Measurements from ENCODE around the gene TTLL8. TPM values are rescaled to one million over a fixed set of nuclear protein-coding genes. Genes with fewer than 3 reads are reported as not detected.

TTLL8 gene
- total RNA-seq, 1 donor from 2014 or later = not detected

DNA sequence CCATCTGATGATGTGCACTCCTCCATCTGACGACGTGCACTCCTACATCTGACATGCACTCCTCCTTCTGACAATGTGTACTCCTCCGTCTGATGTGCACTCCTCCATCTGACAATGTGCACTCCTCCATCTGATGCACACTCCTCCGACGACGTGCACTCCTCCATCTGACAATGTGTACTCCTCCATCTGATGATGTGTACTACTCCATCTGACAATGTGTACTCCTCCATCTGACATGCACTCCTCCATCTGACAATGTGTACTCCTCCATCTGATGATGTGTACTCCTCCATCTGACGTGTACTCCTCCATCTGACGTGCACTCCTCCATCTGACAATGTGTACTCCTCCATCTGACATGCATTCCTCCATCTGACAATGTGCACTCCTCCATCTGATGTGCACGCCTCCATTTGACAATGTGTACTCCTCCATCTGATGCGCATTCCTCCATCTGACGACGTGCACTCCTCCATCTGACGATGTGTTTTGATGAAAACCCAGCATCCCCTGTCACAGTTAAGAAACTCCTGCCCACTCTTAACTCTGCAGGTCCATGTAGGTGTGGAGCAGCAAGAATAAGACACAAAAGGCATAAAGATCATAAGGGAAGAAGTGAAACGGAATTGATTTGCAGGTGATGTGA is 35.8 kb downstream of the TTLL8 start:
- intact Hi-C loops (cut with micrococcal nuclease) = no loop called here

DNA sequence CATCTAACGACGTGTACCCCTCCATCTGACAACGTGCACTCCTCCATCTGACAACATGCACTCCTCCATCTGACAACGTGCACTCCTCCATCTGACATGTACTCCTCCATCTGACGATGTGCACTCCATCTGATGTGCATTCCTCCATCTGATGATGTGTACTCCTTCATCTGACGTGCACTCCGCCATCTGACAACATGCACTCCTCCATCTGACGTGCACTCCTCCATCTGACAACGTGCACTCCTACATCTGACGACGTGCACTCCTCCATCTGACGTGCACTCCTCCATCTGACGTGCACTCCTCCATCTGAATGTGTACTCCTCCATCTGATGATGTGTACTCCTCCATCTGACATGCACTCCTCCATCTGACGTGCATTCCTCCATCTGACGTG is 37.5 kb downstream of the TTLL8 start:
- intact Hi-C loops (cut with micrococcal nuclease) = no loop called here

DNA sequence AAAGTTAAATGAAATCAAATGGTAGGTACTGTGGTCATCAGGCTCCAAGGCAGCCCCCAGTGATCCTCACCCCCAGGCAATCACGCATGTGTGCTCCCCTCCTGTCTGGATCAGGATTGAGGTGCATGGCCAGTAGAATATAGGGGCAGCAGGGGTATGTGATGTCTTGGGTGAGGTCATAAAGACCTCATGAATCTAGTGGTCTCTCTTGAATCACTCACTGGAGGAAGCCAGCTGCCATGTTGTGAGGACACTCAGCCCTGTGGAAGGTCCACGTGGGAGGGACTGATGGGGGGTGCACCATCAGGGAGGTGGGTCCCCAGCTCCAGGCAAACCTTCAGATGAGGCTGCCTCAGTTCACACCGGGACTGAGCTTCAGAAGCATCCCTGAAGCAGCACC is 38.8 kb downstream of the TTLL8 start:
- intact Hi-C loops (cut with micrococcal nuclease) = no loop called here

DNA sequence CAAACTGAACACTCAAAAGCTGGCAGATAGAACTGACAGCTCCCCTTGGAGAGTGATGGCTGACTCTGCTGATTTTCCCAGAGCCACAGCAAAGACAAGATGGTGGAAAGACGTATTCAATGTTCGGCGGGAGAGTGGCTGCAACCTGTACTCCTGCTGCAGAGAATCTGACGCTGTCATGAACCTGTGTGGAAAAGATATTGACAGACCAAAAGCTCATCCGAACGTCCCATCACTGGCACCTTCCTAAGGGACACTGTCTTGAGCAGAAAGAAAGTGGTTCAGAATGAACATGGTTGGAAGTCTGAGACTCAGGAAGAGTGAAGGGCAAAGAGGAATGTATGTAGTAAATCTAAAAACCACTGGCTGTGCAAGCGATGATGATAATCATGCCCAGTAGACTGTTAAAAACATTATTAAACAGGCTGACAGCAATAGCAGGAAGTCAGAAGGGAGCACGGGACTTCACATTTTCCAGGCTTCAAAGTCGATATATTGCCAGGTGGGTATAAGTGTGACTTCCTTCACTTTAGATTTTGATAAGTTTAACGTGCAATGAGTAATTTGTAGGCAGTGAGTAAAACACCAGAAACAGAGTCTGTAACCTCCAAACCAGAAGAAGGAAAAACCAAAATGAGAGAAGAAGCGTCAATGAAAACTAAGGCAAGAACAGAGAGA is 39.4 kb downstream of the TTLL8 start:
- intact Hi-C loops (cut with micrococcal nuclease) = no loop called here

DNA sequence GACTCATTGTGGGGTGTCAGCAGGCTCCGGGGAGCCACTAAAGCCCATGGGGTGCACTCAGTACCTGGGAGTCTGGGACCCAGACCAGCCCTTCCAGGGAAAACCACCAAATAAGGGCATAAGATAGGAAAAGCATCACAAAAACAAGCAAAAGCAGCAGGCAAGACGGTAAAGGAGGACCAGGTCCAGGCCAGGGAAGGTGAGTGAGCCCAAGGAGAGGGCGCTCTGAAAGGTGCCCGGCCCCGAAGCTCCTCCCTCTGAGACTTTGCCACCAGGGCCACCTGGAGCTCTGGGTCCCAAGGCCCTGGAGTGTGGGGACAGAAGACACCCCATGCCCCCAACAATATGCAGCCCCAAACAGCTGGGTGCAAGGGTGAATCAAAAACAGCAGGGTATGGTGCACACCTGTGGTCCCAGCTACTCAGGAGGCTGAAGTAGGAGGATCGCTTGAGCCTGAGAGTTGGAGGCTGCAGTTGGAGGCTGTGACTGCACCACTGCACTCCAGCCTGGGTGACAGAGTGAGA is 40.3 kb downstream of the TTLL8 start:
- intact Hi-C loops (cut with micrococcal nuclease) = no loop called here

DNA sequence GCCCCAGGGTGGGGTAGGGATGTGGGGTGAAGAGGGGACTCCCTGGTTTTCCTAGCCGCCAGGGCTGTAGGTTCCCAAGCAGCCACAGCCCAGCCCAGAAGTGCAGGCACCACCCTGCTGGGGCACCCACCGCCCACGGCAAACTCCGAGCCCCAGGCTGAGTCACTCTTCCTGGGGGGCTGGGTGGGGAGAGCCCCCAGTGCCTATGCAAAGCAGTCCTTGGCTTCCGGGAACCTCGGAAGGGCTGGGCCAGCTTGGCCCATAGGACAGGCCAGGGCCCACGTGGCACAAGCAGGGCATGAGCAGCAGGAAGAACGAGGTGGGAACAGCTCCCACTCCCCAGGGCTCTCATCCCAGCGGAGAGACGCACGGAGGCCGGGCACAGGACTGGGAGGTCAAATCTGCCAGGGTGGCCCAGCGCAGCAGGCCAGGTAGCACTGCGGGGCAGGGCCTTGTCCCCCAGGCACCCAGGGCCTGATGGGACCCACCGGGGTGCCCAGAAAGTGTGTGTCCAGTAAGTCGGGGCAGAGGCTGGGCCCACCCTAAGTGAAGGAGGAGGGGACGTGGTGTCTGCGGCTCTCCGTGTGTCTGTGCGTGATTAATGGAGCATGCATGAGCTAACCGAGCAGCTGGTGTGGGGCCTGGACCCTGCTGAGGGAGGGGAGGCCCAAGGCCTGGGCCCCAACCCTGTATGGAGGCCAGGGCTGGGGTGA is 41.0 kb downstream of the TTLL8 start:
- intact Hi-C loops (cut with micrococcal nuclease) = no loop called here

DNA sequence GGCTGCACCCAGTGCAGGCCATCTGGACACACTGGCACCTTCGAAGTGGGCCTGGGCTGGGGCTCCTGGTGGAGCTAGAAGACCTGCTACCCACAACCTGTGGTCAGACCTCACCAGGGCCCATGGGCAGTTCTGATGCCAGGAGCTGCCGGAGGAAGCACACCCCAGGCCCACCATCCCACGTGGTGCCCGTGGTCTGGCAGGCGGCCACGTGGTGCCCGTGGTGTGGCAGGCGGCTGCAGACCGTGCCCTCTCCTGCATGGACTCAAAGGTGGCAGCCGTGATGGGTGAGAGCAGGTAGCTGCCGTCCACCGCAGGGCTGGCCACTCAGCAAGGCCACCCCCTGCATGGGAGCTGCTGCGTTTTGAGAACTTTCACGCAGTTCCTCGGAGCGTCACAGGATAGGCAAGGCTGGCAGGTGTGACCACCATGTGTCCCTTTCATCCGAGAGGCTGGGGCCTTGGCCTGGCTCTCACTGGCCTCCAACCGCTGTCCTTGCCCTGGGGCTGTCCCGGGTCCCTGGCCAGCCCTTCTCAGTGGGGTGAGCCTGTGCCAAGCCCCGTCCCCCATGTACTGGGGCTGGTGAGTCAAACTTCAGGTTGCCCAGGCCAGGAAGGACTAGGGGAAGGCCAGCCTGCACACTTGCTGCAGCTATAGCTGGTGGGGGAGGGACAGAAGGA is 41.6 kb downstream of the TTLL8 start:
- intact Hi-C loops (cut with micrococcal nuclease) = no loop called here

DNA sequence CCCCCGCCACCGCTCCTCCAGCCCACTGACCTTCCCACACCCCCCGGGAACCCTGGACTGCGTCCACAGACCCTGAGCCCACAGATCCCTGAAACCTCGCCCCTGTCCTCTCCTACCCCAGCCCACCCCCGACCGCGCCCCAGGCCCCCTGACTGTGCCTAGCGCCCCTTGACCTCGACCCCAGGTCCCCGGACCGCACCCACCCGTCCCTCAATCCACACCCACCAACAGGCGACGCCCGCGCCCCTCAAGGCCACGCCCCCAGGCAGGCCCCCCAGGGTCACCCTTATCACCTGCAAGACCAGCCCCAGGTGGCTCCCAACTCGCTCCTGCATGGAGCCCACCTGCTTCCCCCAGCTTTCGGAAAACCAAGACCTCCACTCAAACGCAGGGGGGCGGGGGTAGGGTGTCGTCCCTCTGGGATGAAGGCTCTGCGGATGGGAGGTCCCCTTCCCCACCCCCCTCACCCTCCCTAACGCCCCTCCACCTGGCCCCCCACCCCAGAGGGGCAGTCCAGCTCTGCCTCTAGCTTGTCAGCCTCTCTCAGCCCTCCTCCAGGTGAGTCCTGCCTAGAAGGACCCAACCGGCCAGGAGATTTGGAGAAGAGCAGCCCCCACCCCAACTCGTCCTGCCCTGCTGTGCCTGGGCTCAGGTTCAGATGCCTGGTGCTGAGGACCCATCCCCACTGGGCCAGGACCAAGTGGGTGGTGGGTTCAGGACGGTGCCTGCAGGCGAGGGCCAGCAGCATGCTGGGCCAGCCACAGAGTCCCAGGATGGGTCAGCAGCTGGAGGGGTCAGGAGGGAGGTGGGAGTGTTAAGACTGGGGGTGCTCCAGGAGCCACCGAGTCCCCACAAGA is 42.4 kb downstream of the TTLL8 start:
- intact Hi-C loops (cut with micrococcal nuclease) = no loop called here

DNA sequence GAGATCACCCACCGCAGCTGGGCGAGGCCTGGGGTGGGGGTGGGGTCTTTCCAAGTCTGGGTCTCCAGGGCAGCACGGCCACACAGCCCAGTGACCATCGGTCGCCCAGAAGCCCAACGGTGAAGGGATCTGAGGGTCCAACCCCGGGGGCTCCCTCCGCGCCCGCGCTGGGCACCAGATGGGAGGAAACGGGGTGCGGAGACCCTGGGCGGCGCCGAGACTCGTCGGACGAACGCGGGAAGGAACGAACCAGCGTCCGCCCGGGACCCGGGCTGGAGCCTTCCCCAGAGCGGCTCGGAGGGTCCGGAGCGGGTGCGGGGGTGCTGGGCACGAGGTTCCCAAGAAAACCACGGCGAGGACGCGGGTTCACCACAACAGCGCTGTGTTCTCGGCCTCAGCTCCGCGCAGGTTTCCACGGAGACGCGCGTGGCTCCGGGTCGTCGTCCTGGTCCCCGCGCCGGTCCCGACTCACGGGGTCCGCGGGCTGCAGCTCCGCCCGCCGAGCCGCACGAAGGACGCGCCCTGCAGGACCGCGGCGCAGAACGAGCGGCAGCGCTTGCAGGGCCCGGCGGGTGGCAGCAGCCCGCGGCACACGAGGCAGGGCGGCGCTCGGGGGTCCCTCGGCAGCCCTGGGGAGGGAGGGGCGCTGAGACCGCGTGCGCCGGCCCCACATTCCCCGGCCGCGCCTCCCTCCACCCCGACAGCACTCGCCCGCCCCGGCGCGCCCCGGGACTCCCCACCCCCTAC is 43.3 kb downstream of the TTLL8 start:
- intact Hi-C loops (cut with micrococcal nuclease) = no loop called here

DNA sequence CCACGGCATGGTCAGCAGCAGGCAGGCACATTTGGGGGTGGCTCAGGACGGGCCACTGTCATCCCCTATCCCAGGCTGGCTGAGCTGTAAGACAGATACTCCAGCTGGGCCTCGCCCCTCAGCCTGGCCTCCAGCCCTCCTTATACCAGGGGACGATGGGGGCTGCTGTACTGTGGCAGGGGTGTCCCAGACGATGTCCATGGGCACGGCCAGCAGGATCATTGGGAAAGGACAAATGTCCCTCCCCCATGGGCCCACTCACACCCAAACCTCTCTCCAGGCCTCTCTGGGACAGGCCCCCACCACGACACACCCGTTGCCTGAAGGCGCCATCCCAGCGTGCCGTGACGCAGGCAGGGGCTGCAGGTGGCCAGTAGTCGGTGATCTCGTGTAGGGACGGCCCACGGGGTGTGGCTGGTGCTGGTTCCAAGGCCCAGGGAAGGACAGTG is 44.0 kb downstream of the TTLL8 start:
- intact Hi-C loops (cut with micrococcal nuclease) = no loop called here

DNA sequence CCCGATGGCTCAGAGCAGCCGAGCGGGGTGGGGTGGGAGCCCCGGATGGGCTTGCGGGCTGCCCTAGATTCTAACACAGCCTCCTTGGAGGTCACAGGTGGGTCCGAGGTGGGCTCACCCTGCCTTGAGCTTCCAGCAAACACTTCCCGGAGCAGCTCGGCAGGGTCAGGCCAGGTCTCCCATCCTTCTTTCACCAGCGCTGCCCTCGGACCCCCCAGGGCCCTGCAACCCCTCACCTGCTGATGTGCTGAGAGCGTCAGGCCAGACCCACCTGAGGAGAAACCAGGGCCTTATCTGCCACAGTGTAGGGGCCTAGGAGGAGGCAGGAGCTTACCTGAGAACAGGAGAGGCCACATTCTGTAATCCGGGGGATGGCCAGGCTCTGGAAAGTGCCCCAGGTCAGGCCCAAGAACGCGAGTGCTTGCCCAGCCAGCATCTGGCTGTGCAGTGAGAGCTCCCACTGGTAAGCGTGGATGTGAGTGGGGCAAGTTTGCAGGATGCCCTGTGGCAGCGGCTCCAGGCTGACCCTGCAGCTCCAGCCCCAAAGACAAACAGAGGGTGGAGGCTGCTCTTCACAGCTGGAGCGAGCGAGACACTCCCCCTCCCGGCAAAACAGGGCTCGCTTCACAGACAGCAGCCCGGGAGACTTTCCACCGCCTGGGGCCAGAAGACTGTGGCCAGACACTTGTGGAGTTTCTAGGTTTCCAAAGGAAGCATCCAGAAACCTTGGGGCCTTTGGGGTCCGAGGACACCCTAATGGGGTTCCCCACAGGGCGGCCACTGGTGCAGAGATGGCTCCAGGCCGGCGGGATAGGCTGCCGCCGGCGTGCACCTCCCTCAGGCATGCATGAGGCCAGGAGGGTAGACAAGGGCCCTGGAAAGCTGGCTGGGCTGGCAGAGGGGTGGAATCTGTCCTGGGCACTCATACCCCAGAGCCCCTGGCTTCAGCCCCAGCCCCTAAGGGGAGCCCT is 45.6 kb downstream of the TTLL8 start, which contains the start of gene IL17REL:
Gene IL17REL, minus strand, starts transcription at position 555 of the 971 bp plus-strand sequence. Its CDS starts 119 bp downstream, at position 436.
- intact Hi-C loops (cut with micrococcal nuclease) = no loop called here

DNA sequence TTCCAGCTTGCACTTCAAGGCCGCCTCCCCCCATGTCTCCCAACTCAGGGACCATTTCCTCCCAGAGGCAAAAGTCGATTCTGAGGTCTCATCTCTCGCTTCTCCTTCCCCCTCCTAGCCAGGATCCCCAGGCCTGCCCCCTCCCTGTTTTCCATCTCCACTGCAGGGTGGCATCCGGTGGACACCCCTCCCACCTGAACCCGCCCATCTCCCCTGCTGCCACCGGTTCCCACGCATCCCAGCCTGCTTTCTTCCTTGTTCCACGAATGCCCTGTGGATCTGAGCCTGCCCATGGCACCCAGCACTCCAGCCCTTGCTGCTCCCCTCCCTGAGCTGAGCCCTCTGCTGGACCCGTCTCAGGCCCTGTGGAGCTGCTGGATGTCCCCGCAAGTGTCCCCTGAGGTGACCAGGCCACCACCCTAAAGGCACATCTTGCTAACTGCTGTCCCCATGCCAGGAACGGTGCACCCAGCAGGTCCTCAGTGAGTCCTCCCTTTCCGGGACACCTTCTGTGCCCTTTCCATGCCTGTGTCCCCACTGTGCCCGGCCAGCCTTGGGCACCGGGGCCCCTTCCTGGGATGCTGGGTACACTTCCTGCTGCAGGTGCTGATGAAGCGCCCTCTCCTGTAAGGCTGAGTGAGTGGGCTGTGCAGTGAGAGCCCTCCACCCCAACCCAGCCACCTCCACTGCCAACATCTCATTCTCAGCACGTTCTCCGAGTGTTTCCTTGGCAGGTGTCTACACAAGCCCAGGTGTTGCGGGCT is 46.5 kb downstream of the TTLL8 start:
- intact Hi-C loops (cut with micrococcal nuclease) = no loop called here

DNA sequence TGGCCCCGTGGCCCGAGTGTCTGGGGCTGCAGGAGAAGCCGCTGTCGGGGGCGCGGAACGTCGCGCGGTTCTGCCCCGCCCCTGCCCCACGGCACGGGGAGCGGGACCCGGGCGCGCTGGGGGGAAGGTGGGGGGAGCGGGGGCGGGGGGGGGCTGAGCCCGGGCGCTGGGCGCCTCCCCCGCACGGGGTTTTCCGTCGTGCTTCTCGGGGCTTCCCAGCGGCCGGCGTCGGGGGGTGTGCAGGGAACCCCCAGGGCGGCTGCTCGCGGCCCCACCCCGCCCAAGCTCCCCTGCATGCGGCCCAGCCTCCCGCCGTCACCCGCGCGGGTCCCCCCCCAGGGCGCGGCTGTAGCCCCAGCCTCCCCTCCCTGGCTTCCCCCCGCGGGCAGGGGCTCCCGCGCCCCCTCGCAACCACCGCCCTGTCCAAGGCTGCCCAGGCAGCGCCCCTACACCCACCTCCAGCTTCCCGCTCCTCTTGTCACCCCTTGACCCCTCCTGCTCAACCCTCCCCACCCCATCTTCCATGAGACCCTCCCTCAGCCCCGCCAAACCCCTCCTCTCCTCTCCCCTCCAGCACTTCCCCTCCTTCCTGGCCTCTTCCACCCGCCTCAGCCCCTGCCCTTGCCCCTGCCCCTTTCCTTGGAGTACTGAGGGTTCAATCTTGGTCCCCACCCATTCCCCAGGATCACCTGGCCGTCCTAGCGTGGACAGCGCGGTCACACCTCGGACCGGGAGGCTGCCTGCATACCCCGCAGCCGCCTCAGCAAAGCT is 47.2 kb downstream of the TTLL8 start:
- intact Hi-C loops (cut with micrococcal nuclease) = no loop called here

DNA sequence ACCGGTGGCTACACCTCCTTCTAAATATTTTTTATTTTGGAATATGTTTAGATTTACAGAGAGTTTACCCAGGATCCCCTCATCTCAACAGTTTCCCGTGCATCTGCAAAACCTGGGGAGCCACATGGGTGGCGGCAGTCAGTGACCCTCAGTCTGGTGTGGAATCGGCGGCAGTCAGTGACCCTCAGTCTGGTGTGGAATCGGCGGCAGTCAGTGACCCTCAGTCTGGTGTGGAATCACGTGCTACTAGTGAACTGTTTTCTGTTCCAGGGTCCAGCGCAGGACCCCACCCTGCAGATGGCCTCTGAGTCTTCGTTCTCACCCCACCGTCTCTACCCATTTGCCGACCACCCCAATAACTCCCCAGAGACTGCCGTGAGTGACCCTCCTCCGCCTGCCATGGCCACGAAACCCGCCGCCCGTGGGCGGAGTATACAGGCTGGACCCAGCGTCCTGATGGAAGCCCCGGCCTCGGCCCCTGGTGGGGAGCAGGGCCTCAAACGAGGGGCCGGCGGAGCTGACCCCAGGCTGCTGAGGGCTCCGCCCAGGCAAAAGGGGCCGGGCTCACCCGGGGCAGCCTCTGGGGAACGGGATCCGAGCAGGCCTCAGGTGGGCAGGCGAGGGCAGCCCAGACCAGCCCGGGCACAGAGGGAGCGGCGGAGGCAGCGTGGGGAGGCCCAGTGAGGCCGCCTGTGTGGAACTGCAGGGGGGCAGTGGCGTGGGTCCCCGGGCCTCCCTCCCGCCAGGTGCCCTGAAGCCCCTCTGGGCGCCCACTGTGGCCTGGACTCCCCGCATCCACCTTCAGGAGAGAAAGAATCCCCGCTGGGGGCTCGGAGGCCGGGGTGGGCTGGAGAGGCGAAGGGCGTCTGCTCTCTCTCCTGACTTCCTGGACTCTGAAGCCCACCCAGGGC is 48.1 kb downstream of the TTLL8 start:
- intact Hi-C loops (cut with micrococcal nuclease) = no loop called here

DNA sequence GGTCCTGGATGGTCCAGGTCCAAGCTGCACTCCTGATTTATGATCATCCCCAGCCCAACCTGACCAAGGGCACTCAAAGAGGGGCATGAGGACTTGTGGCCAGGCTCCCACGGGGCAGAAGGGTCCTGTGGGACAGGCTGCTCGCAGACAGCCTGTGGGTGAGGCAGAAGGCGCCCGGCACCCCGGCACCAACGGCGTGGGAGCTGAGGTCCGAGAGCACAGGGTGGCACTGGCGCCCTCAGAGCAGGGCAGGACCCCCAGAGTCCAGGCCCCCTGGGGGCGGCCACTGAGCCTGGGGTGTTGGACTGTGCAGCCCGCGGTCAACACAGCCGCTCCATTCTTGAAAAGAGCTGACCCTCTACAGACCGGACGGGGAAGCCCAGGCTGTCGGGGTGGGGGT is 48.8 kb downstream of the TTLL8 start:
- intact Hi-C loops (cut with micrococcal nuclease) = no loop called here

Measured in T-helper 1 cell treated with Interleukin-12 subunit alpha and Interleukin-12 subunit beta and Interleukin-4 antibody, amounts not matched to agents 30 ng/mL and 1 ng/mL, for 36 hours (primary cell).